Large intestine (tissue), 3 donors: ENCODE measurements around the gene TOGARAM1. TPM values are rescaled to one million over a fixed set of nuclear protein-coding genes. Genes with fewer than 3 reads are reported as not detected.

Experiments
- DNase-seq, 2 donors: peaks; one replicate each; pipeline versions ENCODE4 v3.0.0 to v3.0.0-alpha.2; 2013
- H3K27ac ChIP-seq: one replicate; pipeline ENCODE4 v1.5.1; 2013; ENCODE audit warnings: low read length
- H3K27me3 ChIP-seq: 2 replicates; pipeline ENCODE4 v1.6.1; 2013; ENCODE audit warnings: low read length; ENCODE audit not compliant: control insufficient read depth, insufficient read depth
- H3K36me3 ChIP-seq: 2 replicates; pipeline ENCODE4 v1.6.1; 2013; ENCODE audit warnings: low read length; ENCODE audit not compliant: control insufficient read depth, insufficient read depth
- H3K4me1 ChIP-seq: one replicate; pipeline ENCODE4 v1.6.1; 2013; ENCODE audit warnings: low read length; ENCODE audit not compliant: control insufficient read depth, insufficient read depth
- H3K4me3 ChIP-seq: one replicate; pipeline ENCODE4 v1.5.1; 2013; ENCODE audit warnings: low read length
- H3K9me3 ChIP-seq: one replicate; pipeline ENCODE4 v1.6.1; 2013; ENCODE audit warnings: mild to moderate bottlenecking, low read depth, low read length, moderate library complexity; ENCODE audit not compliant: control insufficient read depth
- WGBS: methylation state at CpG from one replicate; pipeline ENCODE4 v1.1.5; 2013; ENCODE audit warnings: low lambda C conversion rate; ENCODE audit not compliant: insufficient coverage; 5-methylcytosine and 5-hydroxymethylcytosine counted together
- polyA plus RNA-seq: library from polyadenylated mRNA; unstranded; fragments of 120-200 nt; gene quantifications from one replicate; pipeline ENCODE4 v1.2.1, GENCODE V29; 2013

The TOGARAM1 gene
- polyA plus RNA-seq, 1 donor, result 20.3 TPM

- 7% methylated on average over 6 of the region's 14 CpGs for WGBS
- H3K27me3 ChIP-seq, result no peaks in the 10 kb centered on the region
- no peaks in the 10 kb centered on the region for H3K9me3 ChIP-seq
Observed at GRCh38 chr14:44961151-44961553, 838 bp upstream of the TOGARAM1 start.

GRCh38 chr14:44962334-44963043 lies 499 bp downstream of the TOGARAM1 start:
- peaks cover under 1% of the 10 kb centered on the region for H3K36me3 ChIP-seq

More at GRCh38 chr14:44961151-44961553, 838 bp upstream of the TOGARAM1 start:
- DNase-seq, result peak; percentile 54 to 78
- H3K36me3 ChIP-seq, result peaks cover 4% of the 10 kb centered on the region
- peaks cover 7% of the 10 kb centered on the region for H3K4me1 ChIP-seq
- H3K4me3 ChIP-seq, result peak overlapping the region; percentile 85
- H3K27ac ChIP-seq, result peak overlapping the region; percentile 95

GRCh38 chr14:44963044-44963528 lies 1.1 kb downstream of the TOGARAM1 start:
- Histone ChIP-seq H3K4me1 (peaks cover 7% of the 10 kb centered on the region), H3K4me3 (peak overlapping the region; percentile 85), H3K27ac (peak overlapping the region; percentile 72), H3K27me3 (no peaks in the 10 kb centered on the region), H3K36me3 (peaks cover 2% of the 10 kb centered on the region), H3K9me3 (peaks cover under 1% of the 10 kb centered on the region)
- DNase-seq, result peak in 1 of 2 donors; percentile 34
- WGBS, result no CpG with 5 or more reads among the region's 13 CpGs

More at GRCh38 chr14:44962334-44963043, 499 bp downstream of the TOGARAM1 start:
- H3K4me3 ChIP-seq, result peak overlapping the region; percentile 85
- WGBS, result no CpG with 5 or more reads among the region's 39 CpGs
- DNase-seq, result peak in 1 of 2 donors; percentile 18
- peak overlapping the region; percentile 72 for H3K27ac ChIP-seq
- no peaks in the 10 kb centered on the region for H3K9me3 ChIP-seq
- H3K4me1 ChIP-seq, result peaks cover 7% of the 10 kb centered on the region
- no peaks in the 10 kb centered on the region for H3K27me3 ChIP-seq

GRCh38 chr14:44963775-44964380 lies 1.9 kb downstream of the TOGARAM1 start:
- Histone ChIP-seq H3K9me3 (peaks cover 5% of the 10 kb centered on the region), H3K27ac (no peak overlapping the region), H3K36me3 (peaks cover 2% of the 10 kb centered on the region), H3K4me1 (peaks cover 4% of the 10 kb centered on the region), H3K27me3 (no peaks in the 10 kb centered on the region), H3K4me3 (peak overlapping the region; percentile 85)
- no CpG with 5 or more reads among the region's 7 CpGs for WGBS
- DNase-seq, result no peak

- WGBS, result 75% methylated on average over 2 of the region's 4 CpGs
- Histone ChIP-seq H3K27me3 (no peaks in the 10 kb centered on the region), H3K4me3 (peak overlapping the region; percentile 5), H3K9me3 (peaks cover 12% of the 10 kb centered on the region), H3K4me1 (no peaks in the 10 kb centered on the region), H3K36me3 (peaks cover 5% of the 10 kb centered on the region), H3K27ac (no peak overlapping the region)
- DNase-seq, result no peak
Observed at GRCh38 chr14:44966601-44967336, 4.8 kb downstream of the TOGARAM1 start.

- no peak overlapping the region for H3K27ac ChIP-seq
- no peak for DNase-seq
- peaks cover 5% of the 10 kb centered on the region for H3K36me3 ChIP-seq
- H3K27me3 ChIP-seq, result no peaks in the 10 kb centered on the region
- H3K4me3 ChIP-seq, result no peak overlapping the region
- H3K9me3 ChIP-seq, result peaks cover 12% of the 10 kb centered on the region
- no peaks in the 10 kb centered on the region for H3K4me1 ChIP-seq
Observed at GRCh38 chr14:44968714-44969113, 6.7 kb downstream of the TOGARAM1 start.

GRCh38 chr14:44970907-44971306 lies 8.9 kb downstream of the TOGARAM1 start:
- DNase-seq, result no peak
- no peak overlapping the region for H3K27ac ChIP-seq
- peaks cover 12% of the 10 kb centered on the region for H3K9me3 ChIP-seq
- no peak overlapping the region for H3K4me3 ChIP-seq
- no peaks in the 10 kb centered on the region for H3K27me3 ChIP-seq
- no peaks in the 10 kb centered on the region for H3K4me1 ChIP-seq
- H3K36me3 ChIP-seq, result peaks cover 5% of the 10 kb centered on the region

- Histone ChIP-seq H3K4me1 (no peaks in the 10 kb centered on the region), H3K36me3 (peaks cover 5% of the 10 kb centered on the region), H3K4me3 (no peak overlapping the region), H3K27me3 (no peaks in the 10 kb centered on the region), H3K27ac (no peak overlapping the region), H3K9me3 (peaks cover 12% of the 10 kb centered on the region)
- WGBS, result 99% methylated on average over 4 of the region's 4 CpGs
- DNase-seq, result no peak
Observed at GRCh38 chr14:44971459-44971858, 9.5 kb downstream of the TOGARAM1 start.

GRCh38 chr14:44979273-44979672 lies 17.3 kb downstream of the TOGARAM1 start:
- Histone ChIP-seq H3K27me3 (no peaks in the 10 kb centered on the region), H3K36me3 (no peaks in the 10 kb centered on the region), H3K4me3 (no peak overlapping the region), H3K9me3 (no peaks in the 10 kb centered on the region), H3K4me1 (no peaks in the 10 kb centered on the region), H3K27ac (no peak overlapping the region)
- DNase-seq, result no peak
- WGBS, result 60% methylated on average over 1 of the region's 2 CpGs

- Histone ChIP-seq H3K36me3 (no peaks in the 10 kb centered on the region), H3K4me1 (no peaks in the 10 kb centered on the region), H3K4me3 (no peak overlapping the region), H3K27ac (no peak overlapping the region), H3K27me3 (no peaks in the 10 kb centered on the region), H3K9me3 (no peaks in the 10 kb centered on the region)
- DNase-seq, result no peak
Observed at GRCh38 chr14:44979740-44980356, 17.9 kb downstream of the TOGARAM1 start.
